Pulmonary artery endothelial cell (primary cell): ENCODE measurements around the gene RELN. TPM values are rescaled to one million over a fixed set of nuclear protein-coding genes. Genes with fewer than 3 reads are reported as not detected.

Experiments used
- total RNA-seq: library from RNA; depleted of rRNA; stranded (reverse); fragments of >200 nt; gene quantifications from 2 replicates; pipeline ENCODE4 v1.2.3, GENCODE V29; 2014

The RELN gene
- total RNA-seq, 1 donor from 2014 or later = 7.9 TPM

Other genes starting within 250 kb of the RELN start
- gene ORC5, start 218.4 kb upstream of the RELN start, total RNA-seq = 83.0 and 175 TPM in 2 replicates